Thymus (tissue), 11 donors: ENCODE data around the gene FAM53B. TPM values are rescaled to one million over a fixed set of nuclear protein-coding genes. Genes with fewer than 3 reads are reported as not detected.

Experiments
- DNase-seq, 9 donors: peaks; one replicate each; pipeline ENCODE4 v3.0.0-alpha.2; 2013; ENCODE audit warnings: low spot score in 9 of 9, low read depth in 6 of 9, missing footprints in 1 of 9
- H3K27ac ChIP-seq, 2 donors: one replicate each; pipeline ENCODE4 v1.5.1; 2013; ENCODE audit warnings: control low read depth in 1 of 2, low read depth in 1 of 2, low read length in 1 of 2, mild to moderate bottlenecking in 1 of 2, moderate library complexity in 1 of 2
- H3K27me3 ChIP-seq, 2 donors: one replicate each; pipeline ENCODE4 v1.5.1; 2013; ENCODE audit warnings: low read length in 1 of 2; ENCODE audit not compliant: control insufficient read depth in 2 of 2, insufficient read depth in 1 of 2
- H3K36me3 ChIP-seq, 2 donors: one replicate each; pipeline ENCODE4 v1.5.1; 2013; ENCODE audit warnings: low read length in 1 of 2, mild to moderate bottlenecking in 1 of 2, moderate library complexity in 1 of 2; ENCODE audit not compliant: control insufficient read depth in 2 of 2, insufficient read depth in 2 of 2
- H3K4me1 ChIP-seq, 2 donors: one replicate each; pipeline ENCODE4 v1.5.1; 2013; ENCODE audit warnings: low read length in 2 of 2; ENCODE audit not compliant: control insufficient read depth in 2 of 2, insufficient read depth in 2 of 2
- H3K4me3 ChIP-seq, 2 donors: one replicate each; pipeline ENCODE4 v1.5.1; 2013; ENCODE audit warnings: low read length in 2 of 2, control low read depth in 1 of 2, mild to moderate bottlenecking in 1 of 2
- H3K9me3 ChIP-seq, 2 donors: one replicate each; pipeline ENCODE4 v1.5.1; 2013; ENCODE audit warnings: low read length in 1 of 2, mild to moderate bottlenecking in 1 of 2; ENCODE audit not compliant: control insufficient read depth in 2 of 2, insufficient read depth in 1 of 2
- WGBS: extraction: QIAGEN DNeasy Blood & Tissue Kit; methylation state at CpG from one replicate; pipeline ENCODE4 v1.1.7; 2013; 5-methylcytosine and 5-hydroxymethylcytosine counted together
- polyA plus RNA-seq: library from polyadenylated mRNA; stranded (reverse); fragments of 200-250 nt; gene quantifications from one replicate; pipeline ENCODE4 v1.2.3, GENCODE V29; 2013
- total RNA-seq: library from RNA; stranded (reverse); fragments of 120-200 nt; gene quantifications from one replicate; pipeline ENCODE4 v1.2.4, GENCODE V29; 2013
- donor health status: healthy.

The FAM53B gene
- total and polyA plus RNA-seq, 2 donors, result 46.2 to 57.6 TPM

DNA sequence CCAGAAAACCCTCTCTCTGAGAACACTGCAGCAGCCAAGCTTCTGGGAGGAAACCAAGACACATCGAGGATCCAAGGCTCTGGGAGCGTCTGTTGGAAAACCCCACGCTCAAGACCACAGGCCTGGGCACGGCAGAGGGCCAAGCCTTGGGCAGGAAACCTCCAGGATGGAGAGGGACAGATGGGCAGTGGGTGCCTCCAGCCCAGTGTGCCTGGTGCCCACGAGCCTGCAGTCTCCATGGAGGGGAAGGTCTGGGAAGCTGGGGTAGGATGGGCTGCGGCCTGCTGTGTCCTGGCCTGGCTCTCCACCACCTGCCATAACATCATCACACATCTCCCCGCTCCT is 96.1 kb downstream of the FAM53B start:
- peak overlapping the region; percentile 3 to 18 for H3K4me3 ChIP-seq
- no peak for DNase-seq
- H3K9me3 ChIP-seq, result no peaks in the 10 kb centered on the region
- no peaks in the 10 kb centered on the region for H3K27me3 ChIP-seq
- peak overlapping the region; percentile 95 to 98 for H3K27ac ChIP-seq
- 29% methylated on average over 7 of the region's 7 CpGs for WGBS
- peaks cover 91 to 100% of the 10 kb centered on the region in 2 donors for H3K4me1 ChIP-seq
- peaks cover 19 to 41% of the 10 kb centered on the region in 2 donors for H3K36me3 ChIP-seq

DNA sequence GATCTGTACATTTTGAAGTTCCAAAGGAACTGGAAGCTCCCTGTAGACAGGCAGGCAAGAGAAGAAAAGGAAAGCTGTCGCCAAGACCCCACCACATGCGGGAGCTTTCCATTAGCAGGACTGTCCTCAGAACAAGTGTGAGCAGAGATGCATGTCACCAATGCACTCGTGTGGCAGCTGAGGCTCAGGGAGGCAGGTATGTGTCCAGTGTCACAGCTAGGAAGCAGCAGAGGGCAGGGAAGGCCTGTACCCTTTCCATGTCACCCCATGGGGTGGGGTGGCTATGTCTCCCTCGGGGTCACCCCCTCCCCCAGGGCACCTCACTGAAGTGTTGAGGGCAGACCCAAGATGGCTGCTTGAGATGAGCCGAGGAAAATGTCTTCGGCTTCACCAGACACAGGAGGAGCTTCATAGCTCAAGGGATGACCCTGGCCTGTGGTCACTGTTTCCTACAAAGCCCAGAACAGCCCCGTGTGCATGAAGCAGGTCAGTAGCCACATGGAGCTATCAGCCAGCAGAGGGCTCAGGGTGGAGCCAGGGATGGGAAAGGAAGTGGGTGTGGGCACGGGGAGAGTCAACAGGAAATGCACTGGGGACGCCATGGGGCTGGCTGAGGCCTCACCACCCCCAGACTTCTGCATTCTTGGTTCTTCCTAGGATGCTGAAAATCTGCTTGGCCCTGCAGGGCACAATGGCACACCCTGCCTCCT is 96.6 kb downstream of the FAM53B start:
- WGBS, result 51% methylated on average over 9 of the region's 9 CpGs
- peak overlapping the region; percentile 95 to 98 for H3K27ac ChIP-seq
- H3K27me3 ChIP-seq, result no peaks in the 10 kb centered on the region
- H3K9me3 ChIP-seq, result no peaks in the 10 kb centered on the region
- H3K4me1 ChIP-seq, result peaks cover 90 to 100% of the 10 kb centered on the region in 2 donors
- H3K4me3 ChIP-seq, result peak overlapping the region; percentile 3 to 18
- DNase-seq, result peak in 5 of 9 donors; percentile 72 to 91 (median 77)
- H3K36me3 ChIP-seq, result peaks cover 23 to 43% of the 10 kb centered on the region in 2 donors

DNA sequence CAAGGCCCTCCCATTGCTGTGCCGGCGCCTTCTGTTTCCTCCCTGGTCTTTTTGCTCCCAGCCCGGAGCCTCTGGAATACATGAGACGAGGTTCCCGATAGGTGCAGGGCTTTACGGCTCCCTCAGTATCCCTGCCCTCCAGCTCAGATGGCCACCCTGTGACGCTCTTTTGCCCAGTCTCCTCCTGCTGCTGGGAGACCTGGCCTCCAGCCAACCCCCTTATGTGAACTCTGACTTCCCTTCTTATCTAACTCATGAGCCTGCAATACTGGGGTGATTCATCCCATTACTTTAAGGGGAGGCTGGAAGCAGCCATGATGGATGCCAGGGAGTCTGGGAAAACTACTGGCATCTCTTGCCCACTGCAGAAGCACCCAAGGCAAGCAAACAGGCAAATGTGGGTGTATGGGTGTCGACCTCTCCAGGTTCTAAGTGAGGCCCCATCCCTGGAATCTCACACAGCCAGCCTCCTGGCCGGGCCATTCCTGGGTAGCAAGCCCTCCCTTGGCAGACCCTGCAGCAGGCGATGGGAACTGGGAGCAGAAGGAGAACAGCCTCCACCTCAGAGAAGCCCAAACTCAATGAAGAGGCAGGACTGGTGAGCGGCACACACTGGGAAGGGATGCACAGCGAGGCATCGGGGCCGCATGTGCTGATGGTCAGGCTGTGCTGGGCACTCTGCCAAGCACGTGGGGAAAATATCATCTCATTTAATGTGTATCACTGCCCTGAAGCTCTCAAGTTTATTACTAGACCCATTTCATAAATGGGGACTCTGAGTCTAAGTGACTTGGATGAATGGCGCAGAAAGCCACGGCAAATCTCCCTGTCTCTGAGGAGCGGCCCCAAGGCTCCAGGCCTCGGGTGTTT is 97.5 kb downstream of the FAM53B start:
- peaks cover 91 to 100% of the 10 kb centered on the region in 2 donors for H3K4me1 ChIP-seq
- 96% methylated on average over 19 of the region's 19 CpGs for WGBS
- H3K36me3 ChIP-seq, result peaks cover 29 to 42% of the 10 kb centered on the region in 2 donors
- no peak for DNase-seq
- no peaks in the 10 kb centered on the region for H3K27me3 ChIP-seq
- H3K9me3 ChIP-seq, result no peaks in the 10 kb centered on the region
- H3K4me3 ChIP-seq, result no peak overlapping the region
- H3K27ac ChIP-seq, result peak overlapping the region; percentile 62 to 98

DNA sequence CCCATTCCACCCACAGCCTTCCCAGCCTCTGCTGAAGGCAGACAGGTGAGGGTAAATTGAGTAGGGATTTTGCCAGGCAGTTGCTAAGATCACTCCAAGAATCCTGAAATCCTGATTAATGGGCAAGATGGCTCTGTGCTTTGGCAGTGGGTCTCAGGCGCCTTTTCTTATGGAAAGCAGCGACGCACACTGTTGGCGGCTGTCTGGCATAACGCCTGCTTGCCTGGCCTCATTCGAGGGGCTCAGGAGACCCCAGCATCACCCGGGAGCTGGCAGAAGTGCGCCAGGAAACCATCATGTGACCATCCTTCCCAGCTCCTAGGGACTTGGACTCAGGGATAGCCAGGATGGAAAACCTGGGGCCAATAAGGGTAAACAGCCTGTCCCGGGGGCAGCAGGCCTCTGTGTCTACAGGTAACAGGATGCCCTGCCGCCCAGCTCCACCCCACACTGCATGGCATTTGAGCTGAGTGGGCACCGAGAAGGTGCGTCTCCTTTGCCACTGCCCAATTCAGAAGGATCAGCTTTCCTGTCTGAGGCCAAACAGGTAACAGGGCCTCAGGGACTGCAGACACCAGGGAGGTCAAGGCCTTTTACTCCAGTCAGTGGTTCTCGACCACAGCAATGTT is 98.6 kb downstream of the FAM53B start:
- H3K4me3 ChIP-seq, result no peak overlapping the region
- no peak for DNase-seq
- WGBS, result 97% methylated on average over 13 of the region's 13 CpGs
- H3K36me3 ChIP-seq, result peaks cover 31 to 39% of the 10 kb centered on the region in 2 donors
- H3K27me3 ChIP-seq, result no peaks in the 10 kb centered on the region
- peaks cover 91 to 100% of the 10 kb centered on the region in 2 donors for H3K4me1 ChIP-seq
- no peaks in the 10 kb centered on the region for H3K9me3 ChIP-seq
- H3K27ac ChIP-seq, result peak overlapping the region in 1 of 2 donors; percentile 21

DNA sequence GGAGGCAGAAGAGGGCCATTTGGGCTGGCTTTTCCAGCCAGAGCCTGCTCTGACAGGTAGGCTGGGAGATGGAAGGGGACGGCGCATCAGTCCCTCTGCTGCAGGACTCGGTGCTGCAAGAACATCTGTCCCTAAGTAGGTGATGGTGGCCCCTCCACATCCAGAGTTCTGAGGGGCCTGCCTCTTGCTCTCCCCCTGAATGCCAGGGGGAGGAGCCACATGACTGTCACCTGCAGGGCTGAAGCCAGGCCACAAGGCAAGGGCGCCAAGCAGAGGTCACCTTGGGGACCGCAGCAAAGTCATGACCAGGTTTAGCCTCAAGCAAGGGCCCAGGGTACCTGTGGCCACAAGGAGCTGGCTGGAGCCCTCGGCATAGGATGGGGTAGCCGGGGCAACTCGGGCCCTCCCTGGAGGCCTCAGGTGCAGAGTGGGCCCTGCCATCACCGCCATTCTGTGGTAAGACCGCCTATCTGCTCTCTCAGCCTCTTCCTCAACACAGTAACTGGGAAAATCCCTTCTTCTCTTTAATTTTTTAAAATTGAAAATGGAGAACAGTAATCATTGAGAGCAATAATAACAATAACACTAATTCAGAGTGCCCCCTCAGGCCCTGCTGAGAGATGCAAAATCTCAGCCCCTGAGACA is 99.3 kb downstream of the FAM53B start:
- Histone ChIP-seq H3K36me3 (peaks cover 32 to 33% of the 10 kb centered on the region in 2 donors), H3K9me3 (no peaks in the 10 kb centered on the region), H3K4me3 (no peak overlapping the region), H3K27me3 (no peaks in the 10 kb centered on the region), H3K27ac (no peak overlapping the region), H3K4me1 (peaks cover 91 to 100% of the 10 kb centered on the region in 2 donors)
- WGBS, result 92% methylated on average over 10 of the region's 10 CpGs
- DNase-seq, result peak in 1 of 9 donors; percentile 41

DNA sequence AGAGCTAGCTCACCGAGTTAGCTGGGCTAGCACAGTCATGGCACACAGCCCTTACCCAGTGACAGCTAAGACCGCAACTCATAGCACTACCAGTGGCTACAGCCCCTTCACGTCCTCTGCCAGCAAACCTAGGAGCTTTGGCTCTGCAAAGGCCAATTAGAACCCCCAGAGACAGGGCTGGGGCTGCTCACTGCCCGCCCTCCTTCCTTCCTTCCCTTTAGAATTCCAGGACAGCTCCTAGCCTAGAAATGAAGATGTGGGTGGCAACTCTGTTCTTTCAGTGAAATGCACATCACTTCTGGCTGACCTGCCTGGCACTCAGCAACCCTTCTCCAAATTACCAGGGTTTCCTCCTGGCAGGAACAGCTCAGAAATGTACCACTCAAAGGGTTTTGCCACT is 99.9 kb downstream of the FAM53B start:
- Histone ChIP-seq H3K4me1 (peaks cover 89 to 100% of the 10 kb centered on the region in 2 donors), H3K27ac (peak overlapping the region; percentile 26 to 54), H3K27me3 (no peaks in the 10 kb centered on the region), H3K36me3 (peaks cover 32 to 38% of the 10 kb centered on the region in 2 donors), H3K4me3 (no peak overlapping the region), H3K9me3 (no peaks in the 10 kb centered on the region)
- WGBS, result 97% methylated on average over 4 of the region's 4 CpGs
- no peak for DNase-seq

DNA sequence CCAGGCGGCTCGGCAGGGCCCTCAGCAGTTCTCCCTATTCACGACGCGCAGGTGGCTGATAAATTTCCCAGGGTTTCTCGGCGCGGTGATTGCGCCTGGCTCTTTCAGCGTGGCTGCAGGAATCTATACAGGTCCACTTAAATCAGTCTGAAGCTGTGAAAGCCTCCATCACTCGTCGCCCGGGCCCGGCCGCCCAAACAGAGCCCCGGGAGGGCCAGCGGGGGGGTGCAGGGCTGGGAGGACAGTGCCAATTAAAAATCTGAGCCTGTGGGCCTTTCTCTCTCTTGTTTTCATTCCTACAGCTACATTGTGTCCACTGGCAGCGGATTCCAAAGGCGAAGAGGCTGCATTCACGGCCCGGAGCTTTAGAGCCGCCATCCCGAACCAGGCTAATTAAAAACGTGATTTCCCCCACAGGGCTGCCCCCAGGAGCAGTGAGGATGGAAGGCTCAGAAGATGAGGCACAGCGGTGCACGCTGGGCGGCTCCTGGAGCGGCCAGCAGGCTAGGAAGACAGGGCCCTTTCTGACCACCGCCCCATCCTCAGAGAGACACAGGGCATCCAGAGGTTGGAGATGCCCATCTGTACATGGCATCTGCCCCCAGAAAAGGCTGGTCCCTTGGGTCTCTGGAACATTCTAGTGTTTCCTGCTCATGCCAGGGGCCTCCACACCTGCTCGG is 100.7 kb downstream of the FAM53B start:
- Histone ChIP-seq H3K9me3 (no peaks in the 10 kb centered on the region), H3K27ac (no peak overlapping the region), H3K4me3 (no peak overlapping the region), H3K36me3 (peaks cover 32 to 45% of the 10 kb centered on the region in 2 donors), H3K4me1 (peaks cover 83 to 100% of the 10 kb centered on the region in 2 donors), H3K27me3 (no peaks in the 10 kb centered on the region)
- WGBS, result 96% methylated on average over 30 of the region's 30 CpGs
- no peak for DNase-seq

DNA sequence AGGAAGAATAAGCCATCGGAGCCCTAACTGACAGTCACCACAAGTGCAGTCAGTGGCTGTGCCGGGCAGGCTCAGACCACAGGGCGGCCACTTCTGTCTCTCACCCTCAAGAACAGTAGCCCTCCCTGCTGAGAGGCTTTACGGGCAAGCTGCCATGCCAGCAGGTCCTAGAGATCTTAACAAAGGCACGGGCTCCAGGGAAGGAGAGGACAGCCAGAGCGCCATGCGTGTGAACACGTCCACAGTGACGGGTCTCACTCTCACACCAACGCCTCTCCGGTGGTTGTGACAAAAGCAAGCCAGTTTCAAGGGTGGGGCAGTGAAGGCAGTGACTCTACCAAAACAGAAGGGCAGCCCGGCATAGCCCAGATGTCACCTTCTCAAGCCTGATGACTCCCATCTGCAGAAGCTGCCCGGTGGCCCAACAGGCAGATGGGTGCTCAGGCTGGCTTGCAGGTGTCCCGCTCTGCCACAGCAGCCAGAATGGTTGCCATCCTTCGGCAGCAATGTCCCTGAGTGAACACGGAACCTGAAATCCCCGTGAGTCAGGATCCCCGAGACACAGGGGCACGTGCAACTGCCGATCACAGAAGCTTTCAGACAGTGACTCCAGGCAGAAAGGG is 102.0 kb downstream of the FAM53B start:
- Histone ChIP-seq H3K27me3 (no peaks in the 10 kb centered on the region), H3K27ac (peak overlapping the region; percentile 56 to 68), H3K9me3 (peaks cover 0 to 5% of the 10 kb centered on the region in 2 donors), H3K4me1 (peaks cover 75 to 100% of the 10 kb centered on the region in 2 donors), H3K36me3 (peaks cover 32 to 45% of the 10 kb centered on the region in 2 donors), H3K4me3 (no peak overlapping the region)
- WGBS, result 97% methylated on average over 20 of the region's 20 CpGs
- no peak for DNase-seq
